Hematopoietic multipotent progenitor cell treated with erythropoietin and hydrocortisone succinate and interleukin-3 and kit ligand, for 8 days (in vitro differentiated cells): ENCODE data around the gene TNP2.

Source experiments
- DNase-seq: peaks from one replicate; pipeline ENCODE4 v3.0.0-alpha.2; 2015

Gene TNP2

GRCh38 chr16:11254913-11255736 is 14.0 kb downstream of the TNP2 start:
- peak; percentile 50 for DNase-seq

DNA sequence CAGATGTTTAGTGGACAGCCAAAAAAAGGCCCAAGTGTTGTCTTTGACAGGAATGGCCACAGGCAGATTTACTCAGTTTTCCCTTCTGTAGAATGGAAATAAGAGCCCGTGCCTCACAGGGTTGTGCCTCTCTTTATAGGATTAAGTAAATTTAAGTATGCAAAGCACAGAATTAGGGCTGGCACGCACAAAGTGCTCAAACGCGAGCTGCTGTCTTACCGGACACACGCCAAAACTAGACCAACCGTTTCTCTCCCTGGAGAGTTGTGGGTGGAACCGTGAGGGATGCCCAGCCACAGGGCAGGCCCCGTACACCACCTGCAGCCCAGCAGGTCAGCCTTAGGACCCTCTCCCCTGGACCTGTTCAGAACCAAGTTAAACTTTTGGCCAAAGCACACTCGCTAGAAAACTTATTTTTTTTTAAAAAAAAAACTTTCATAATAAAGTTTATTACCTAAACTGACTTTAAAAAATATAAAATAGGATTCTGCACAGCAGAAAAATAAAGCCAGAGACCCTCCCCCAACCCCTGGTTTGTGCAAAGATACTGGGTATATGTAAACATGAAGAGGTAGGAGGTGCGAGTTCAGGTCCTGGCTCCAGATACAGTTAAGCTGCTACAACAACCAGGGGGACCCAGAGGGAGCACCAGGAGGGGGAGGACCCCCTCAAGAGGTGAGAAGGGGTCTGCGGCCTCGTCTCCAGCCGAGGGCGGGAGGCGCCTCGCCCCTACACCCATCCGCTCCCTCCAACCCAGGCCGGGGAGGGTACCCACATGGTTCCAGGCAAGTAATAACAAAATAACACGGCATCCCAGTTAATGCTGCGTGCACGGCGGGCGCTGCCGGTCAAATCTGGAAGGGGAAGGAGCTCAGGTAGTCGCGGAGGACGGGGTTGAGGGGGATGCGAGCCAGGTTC is 14.9 kb downstream of the TNP2 start:
- DNase-seq: no peak

DNA sequence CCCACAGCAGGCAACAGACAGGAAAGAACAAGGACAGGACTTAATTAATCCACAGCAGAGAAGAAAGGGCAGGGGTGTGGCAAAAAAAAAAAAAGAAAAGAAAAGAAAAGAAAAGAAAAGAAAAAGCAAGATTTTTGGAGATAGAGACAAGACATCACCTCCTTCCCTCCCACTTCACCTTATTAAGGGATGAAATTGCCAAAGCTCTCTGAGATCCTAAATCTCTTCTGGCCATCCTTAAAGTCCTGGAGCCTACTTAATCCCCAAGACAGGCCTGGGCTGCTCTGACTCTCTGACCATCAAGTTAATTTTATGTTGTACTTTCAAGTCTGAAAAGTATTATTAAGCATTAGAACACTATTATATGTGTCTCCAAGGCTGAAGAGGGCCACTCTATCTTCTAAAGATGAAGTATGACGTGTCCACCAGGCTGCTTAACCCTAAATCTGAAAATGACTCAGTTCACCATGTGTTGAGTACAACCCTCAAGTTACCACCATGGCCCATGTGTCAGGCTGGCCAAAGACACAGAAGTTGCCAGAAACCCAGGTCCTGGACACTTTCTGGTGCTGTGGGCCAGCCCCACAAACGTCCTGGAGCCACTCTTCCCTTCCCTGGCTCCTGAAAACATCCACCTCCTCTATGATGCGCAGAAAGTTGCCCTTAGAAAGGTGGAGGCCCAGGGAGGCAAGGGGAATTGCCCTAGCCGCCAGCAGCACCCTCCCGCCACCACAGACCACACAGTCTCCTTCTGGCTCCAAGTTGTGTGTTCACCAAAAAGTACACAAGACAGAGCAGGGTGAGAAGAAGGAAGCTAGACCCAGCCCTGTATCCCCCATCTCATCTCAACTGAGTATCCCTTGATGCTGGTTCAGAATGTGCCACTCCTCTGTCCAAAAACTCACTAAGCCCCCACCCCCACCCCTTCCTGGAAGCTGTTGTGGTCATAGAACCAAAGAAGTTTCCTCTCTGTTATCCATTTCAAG is 15.8 kb downstream of the TNP2 start:
- DNase-seq: no peak

DNA sequence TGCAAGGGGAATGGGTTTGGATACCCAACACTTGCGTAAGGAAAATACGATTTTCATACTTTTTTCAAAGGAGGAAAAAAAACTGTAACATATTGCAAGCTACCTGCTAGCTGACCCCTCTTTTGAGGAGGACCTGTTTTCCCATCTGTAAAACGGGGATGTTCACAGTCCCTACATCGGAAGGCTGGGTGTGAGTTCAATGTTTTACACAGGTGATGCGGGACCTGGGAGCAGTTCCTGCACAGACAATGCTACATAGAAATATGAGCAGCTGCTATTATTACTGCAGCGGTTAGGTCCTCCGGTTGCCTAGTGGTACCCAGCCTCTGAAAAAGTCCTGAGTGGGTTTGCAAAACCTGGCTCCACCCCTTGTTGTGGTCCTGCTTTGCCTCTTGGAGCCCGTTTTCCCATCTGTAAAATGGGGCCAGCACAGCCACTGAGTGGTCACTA is 16.6 kb downstream of the TNP2 start:
- no peak for DNase-seq

GRCh38 chr16:11251525-11252481 is 17.3 kb downstream of the TNP2 start:
- DNase-seq: no peak

GRCh38 chr16:11250786-11251524 is 18.2 kb downstream of the TNP2 start:
- no peak for DNase-seq

GRCh38 chr16:11250091-11250785 is 18.9 kb downstream of the TNP2 start:
- DNase-seq: no peak

GRCh38 chr16:11249233-11250061 is 19.7 kb downstream of the TNP2 start:
- DNase-seq: no peak

GRCh38 chr16:11248133-11248532 is 21.0 kb downstream of the TNP2 start:
- DNase-seq: no peak

- no peak for DNase-seq
Measured at GRCh38 chr16:11245988-11246387, 23.1 kb downstream of the TNP2 start.

GRCh38 chr16:11245222-11245737 is 23.8 kb downstream of the TNP2 start:
- DNase-seq: no peak

DNA sequence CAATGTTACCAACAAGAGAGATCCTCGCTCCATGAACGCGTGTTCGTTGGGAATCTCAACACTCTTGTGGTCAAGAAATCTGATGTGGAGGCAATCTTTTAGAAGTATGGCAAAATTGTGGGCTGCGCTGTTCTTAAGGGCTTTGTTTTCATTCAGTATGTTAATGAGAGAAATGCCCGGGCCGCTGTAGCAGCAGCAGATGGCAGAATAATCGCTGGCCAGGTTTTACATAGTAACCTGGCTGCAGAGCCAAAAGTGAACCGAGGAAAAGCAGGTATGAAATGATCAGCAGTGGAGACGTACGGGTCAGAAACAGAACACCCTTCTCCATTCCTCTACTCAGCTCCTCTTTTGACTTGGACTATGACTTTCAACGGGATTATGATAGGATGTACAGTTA is 26.5 kb downstream of the TNP2 start:
- no peak for DNase-seq

DNA sequence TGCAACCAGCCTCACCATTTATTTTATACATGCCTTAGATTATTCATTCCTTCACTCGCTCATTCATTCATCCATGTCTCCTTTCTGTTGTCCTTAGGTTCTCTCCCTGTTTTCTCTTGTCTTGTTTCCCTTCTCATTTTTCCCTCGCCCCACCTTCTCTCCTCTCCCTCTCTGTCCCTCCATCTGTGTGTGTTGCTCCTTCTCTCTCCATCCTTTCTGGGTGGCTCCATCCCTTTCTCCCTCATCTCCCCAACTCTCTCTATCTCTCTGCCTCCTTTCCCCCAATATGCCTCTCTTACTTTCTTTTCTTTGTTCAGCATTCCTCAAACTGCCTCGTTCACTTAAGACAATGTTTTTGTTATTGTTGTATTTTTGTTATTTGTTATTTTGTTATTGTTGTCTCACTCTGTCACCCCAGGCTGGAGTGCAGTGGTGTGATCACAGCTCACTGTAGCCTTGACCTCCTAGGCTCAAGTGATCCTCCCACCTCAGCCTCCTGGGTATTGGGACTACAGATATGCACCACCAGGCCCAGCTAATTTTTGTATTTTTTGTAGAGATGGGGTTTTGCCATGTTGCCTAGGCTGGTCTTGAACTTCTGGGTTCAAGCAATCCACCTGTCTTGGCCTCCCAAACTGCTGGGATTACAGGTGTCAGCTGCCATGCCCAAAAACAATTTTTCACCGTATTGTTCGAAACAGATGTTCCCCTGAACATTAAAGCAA is 27.5 kb downstream of the TNP2 start:
- DNase-seq: no peak

DNA sequence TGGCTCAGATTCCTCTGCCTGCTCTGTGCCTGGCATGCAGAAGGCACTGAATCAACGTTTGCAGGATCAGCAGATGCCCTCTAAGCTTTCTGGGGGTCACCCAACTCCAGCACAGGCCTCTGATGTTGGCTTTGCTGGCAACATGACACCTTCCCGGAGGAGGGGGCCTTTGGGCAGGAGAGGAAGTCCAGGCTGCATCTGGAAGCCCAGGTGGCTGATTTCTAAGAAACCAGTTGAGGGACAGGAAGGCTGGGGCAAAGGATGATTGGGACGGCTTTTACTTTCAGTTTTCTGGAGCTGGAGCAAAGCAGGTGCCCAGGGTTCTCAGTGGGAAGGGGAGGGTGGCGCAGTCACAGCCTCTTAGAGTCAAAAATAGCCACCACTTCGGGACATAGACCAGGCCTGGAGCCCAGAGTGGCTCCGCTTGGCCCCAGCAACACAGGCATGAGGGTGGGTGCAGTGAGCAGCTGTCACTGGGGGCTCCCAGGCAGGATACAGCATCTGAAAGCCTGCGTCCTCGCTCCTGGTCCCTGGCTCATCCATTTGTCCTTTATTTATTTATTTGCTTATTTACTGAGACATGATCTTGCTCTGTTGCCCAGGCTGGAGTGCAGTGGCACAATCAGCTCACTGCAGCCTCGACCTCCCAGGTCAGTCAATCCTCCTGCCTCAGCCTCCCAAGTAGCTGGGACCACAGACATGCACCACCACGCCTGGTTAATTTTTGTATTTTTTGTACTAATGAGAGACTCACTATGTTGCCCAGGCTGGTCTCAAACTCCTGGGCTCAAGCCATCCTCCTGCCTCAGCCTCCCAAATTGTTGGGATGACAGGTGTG is 28.3 kb downstream of the TNP2 start:
- DNase-seq: no peak

- no peak for DNase-seq
Measured at GRCh38 chr16:11239644-11240632, 29.2 kb downstream of the TNP2 start.
